Retina (tissue), 1 donor: Measurements from ENCODE around the gene C1QTNF1.
"Not testable (repeated sequence)": the region's sequence is repeated elsewhere in the genome, so short reads cannot be mapped to it uniquely, and the experiment has no call there.

Experiments used
- DNase-seq: peaks from one replicate; pipeline ENCODE4 v3.0.0-alpha.2; 2016

The C1QTNF1 gene

GRCh38 chr17:79026376-79027273 lies 2.7 kb downstream of the C1QTNF1 start:
- DNase-seq: no peak

- DNase-seq: peak; percentile 41
Measured at GRCh38 chr17:79027274-79027924, 3.4 kb downstream of the C1QTNF1 start.

GRCh38 chr17:79027925-79028491 lies 4.0 kb downstream of the C1QTNF1 start:
- DNase-seq: peak; percentile 21

- peak; percentile 29 for DNase-seq
Measured at GRCh38 chr17:79028496-79029326, 4.7 kb downstream of the C1QTNF1 start.

- DNase-seq: peak; percentile 15
Measured at GRCh38 chr17:79029327-79030009, 5.5 kb downstream of the C1QTNF1 start.

GRCh38 chr17:79030636-79031035 lies 6.7 kb downstream of the C1QTNF1 start:
- DNase-seq: not testable (repeated sequence)

- no peak for DNase-seq
Measured at GRCh38 chr17:79031996-79032875, 8.3 kb downstream of the C1QTNF1 start.

GRCh38 chr17:79033046-79033616 lies 9.2 kb downstream of the C1QTNF1 start:
- no peak for DNase-seq

- DNase-seq: peak; percentile 67
Measured at GRCh38 chr17:79033741-79034501, 10.0 kb downstream of the C1QTNF1 start.

GRCh38 chr17:79034931-79035485 lies 11.0 kb downstream of the C1QTNF1 start:
- no peak for DNase-seq

GRCh38 chr17:79035686-79036085 lies 11.7 kb downstream of the C1QTNF1 start:
- no peak for DNase-seq

GRCh38 chr17:79036181-79036580 lies 12.2 kb downstream of the C1QTNF1 start:
- DNase-seq: no peak

- DNase-seq: no peak
Measured at GRCh38 chr17:79036596-79036995, 12.6 kb downstream of the C1QTNF1 start.

- no peak for DNase-seq
Measured at GRCh38 chr17:79038545-79039135, 14.7 kb downstream of the C1QTNF1 start.

GRCh38 chr17:79039171-79039570 lies 15.2 kb downstream of the C1QTNF1 start:
- DNase-seq: no peak

GRCh38 chr17:79039886-79040285 lies 15.9 kb downstream of the C1QTNF1 start:
- DNase-seq: no peak

GRCh38 chr17:79041041-79041570 lies 17.1 kb downstream of the C1QTNF1 start:
- DNase-seq: no peak

- DNase-seq: no peak
Measured at GRCh38 chr17:79041723-79042420, 17.9 kb downstream of the C1QTNF1 start.
